GM12878 (cell line): Measurements from ENCODE around the gene GRK5. TPM values are rescaled to one million over a fixed set of nuclear protein-coding genes. Genes with fewer than 3 reads are reported as not detected.

Source experiments
- ATAC-seq: fragments of 200-7000 bp; cut with Tn5 transposase; 3 replicates; pipeline ENCODE4 v1.9.1; 2020; ENCODE audit warnings: mild to moderate bottlenecking, moderate library complexity
- BruUV-seq: library from RNA; stranded (reverse); fragments of 400-500 nt; replicated peaks from 2 replicates; lab custom pipeline; 2021; lab: Mats Ljungman, UMichigan
- CTCF ChIA-PET: fragments of 300-600 bp; sonication (Branson Sonifier 250); formaldehyde crosslinking; extraction: SDS; loops from one replicate; lab custom pipeline; 2021; ENCODE audit warnings: inconsistent platforms; lab: Yijun Ruan, JAX
- POLR2A ChIA-PET: fragments of 350-600 bp; formaldehyde crosslinking; extraction: SDS; loops from one replicate; lab custom pipeline; 2021; ENCODE audit warnings: inconsistent platforms; lab: Charles Lee
- RAD21 ChIA-PET: fragments of 300-600 bp; sonication (Branson Sonifier 250); formaldehyde crosslinking; loops from one replicate; lab custom pipeline; 2023; ENCODE audit warnings: antibody characterized with exemption; ENCODE audit not compliant: unreplicated experiment; lab: Charles Lee
- SMC1A ChIA-PET: fragments of 300-600 bp; sonication (Branson Sonifier 250); formaldehyde crosslinking; loops from one replicate; lab custom pipeline; 2023; ENCODE audit not compliant: unreplicated experiment, uncharacterized antibody; lab: Charles Lee
- DNase-seq: peaks from one replicate; pipeline ENCODE4 v3.0.0-alpha.2; 2011; ENCODE audit warnings: low read depth, low spot score
- FAIRE-seq: peaks from 3 replicates; lab custom pipeline; 2011; peaks lifted over from hg19 to GRCh38; lab: Jason Lieb, UNC
- H2AFZ ChIP-seq: 2 replicates; pipeline ENCODE4 v1.6.0; 2011; ENCODE audit warnings: low read depth, low read length, control low read depth; ENCODE audit not compliant: control insufficient read depth
- H3K27ac ChIP-seq: 2 replicates; pipeline ENCODE4 v1.5.1; 2011; ENCODE audit warnings: control low read depth; ENCODE audit not compliant: control insufficient read depth, insufficient read depth
- H3K27me3 ChIP-seq, 2 experiments: replicated peaks in 1 of 2; 2 replicates each; pipeline versions ENCODE4 v1.6.0 to v1.6.1; 2011; ENCODE audit warnings: low read length in 1 of 2; ENCODE audit not compliant: control insufficient read depth in 2 of 2, insufficient read depth in 2 of 2
- H3K36me3 ChIP-seq, 2 experiments: 2 replicates each; pipeline ENCODE4 v1.5.1; 2011; ENCODE audit warnings: low read length in 1 of 2; ENCODE audit not compliant: control insufficient read depth in 2 of 2, insufficient read depth in 2 of 2
- H3K4me1 ChIP-seq: 2 replicates; pipeline ENCODE4 v1.6.1; 2011; ENCODE audit warnings: mild to moderate bottlenecking, low read length, moderate library complexity, mixed read lengths; ENCODE audit not compliant: control insufficient read depth, insufficient read depth
- H3K4me2 ChIP-seq: 2 replicates; pipeline ENCODE4 v1.6.0; 2011; ENCODE audit warnings: control low read depth; ENCODE audit not compliant: control insufficient read depth, insufficient read depth
- H3K4me3 ChIP-seq: fragments of 200-600 bp; sonication (generic); 2 replicates; pipeline ENCODE4 v1.5.1; 2016
- H3K79me2 ChIP-seq: 2 replicates; pipeline ENCODE4 v1.6.0; 2011; ENCODE audit warnings: low read length; ENCODE audit not compliant: control insufficient read depth, insufficient read depth
- H3K9ac ChIP-seq: 2 replicates; pipeline ENCODE4 v1.8.0; 2011; ENCODE audit warnings: low read length, control low read depth, mixed read lengths; ENCODE audit not compliant: control insufficient read depth, insufficient read depth
- H3K9me3 ChIP-seq: replicated peaks from 3 replicates; pipeline ENCODE4 v1.5.1; 2011; ENCODE audit warnings: mild to moderate bottlenecking, low read length; ENCODE audit not compliant: control insufficient read depth, insufficient read depth
- H4K20me1 ChIP-seq: 2 replicates; pipeline ENCODE4 v1.6.0; 2011; ENCODE audit not compliant: control insufficient read depth, insufficient read depth
- ASH2L ChIP-seq: fragments of 300-600, 200-600 bp; sonication (generic); IDR thresholded peaks from 2 replicates; pipeline ENCODE4 v1.6.1; 2017; ENCODE audit warnings: low read depth, mild to moderate bottlenecking, borderline replicate concordance
- EED ChIP-seq: sonication (generic); IDR thresholded peaks from 2 replicates; pipeline ENCODE4 v1.6.1; 2016; ENCODE audit warnings: antibody characterized with exemption, low read depth
- JUNB ChIP-seq: IDR thresholded peaks from 2 replicates; pipeline ENCODE4 v1.6.1; 2016; ENCODE audit warnings: antibody characterized with exemption, mild to moderate bottlenecking
- MTA2 ChIP-seq: fragments of 450-650 bp; IDR thresholded peaks from 2 replicates; pipeline ENCODE4 v1.6.1; 2016; ENCODE audit warnings: low read depth, mild to moderate bottlenecking, moderate library complexity
- NFIC ChIP-seq: IDR thresholded peaks from 2 replicates; pipeline ENCODE4 v1.6.1; 2012; ENCODE audit warnings: low read depth, mild to moderate bottlenecking, inconsistent platforms, low read length, moderate library complexity
- NR2F1 ChIP-seq: fragments of 450-650 bp; conservative IDR thresholded peaks from 2 replicates; pipeline ENCODE4 v1.6.1; 2017; ENCODE audit warnings: mild to moderate bottlenecking
- RUNX3 ChIP-seq: IDR thresholded peaks from 2 replicates; pipeline ENCODE4 v1.6.1; 2012; ENCODE audit warnings: low read length, inconsistent platforms
- SREBF2 ChIP-seq: IDR thresholded peaks from 2 replicates; pipeline ENCODE4 v1.6.1; 2012; ENCODE audit warnings: mild to moderate bottlenecking, low read length
- SUZ12 ChIP-seq: fragments of 200-600 bp; sonication (generic); IDR thresholded peaks from one replicate; pipeline ENCODE4 v1.6.1; 2018; ENCODE audit warnings: antibody characterized with exemption, mild to moderate bottlenecking; ENCODE audit not compliant: unreplicated experiment
- WRNIP1 ChIP-seq: IDR thresholded peaks from 2 replicates; pipeline ENCODE4 v1.6.1; 2011; ENCODE audit warnings: low read depth, low read length, improper control_type of control experiment, borderline replicate concordance
- ZBED1 ChIP-seq: IDR thresholded peaks from 2 replicates; pipeline ENCODE4 v1.6.1; 2016; ENCODE audit warnings: borderline replicate concordance
- ZNF24 ChIP-seq: fragments of 450-650 bp; IDR thresholded peaks from 2 replicates; pipeline ENCODE4 v1.6.1; 2017; ENCODE audit warnings: antibody characterized with exemption, mild to moderate bottlenecking
- WGBS: methylation state at CpG from one replicate; pipeline ENCODE4 v1.1.6; 2016; ENCODE audit warnings: low lambda C conversion rate; ENCODE audit not compliant: insufficient replicate concordance, insufficient coverage; ENCODE audit errors: missing lambda C conversion rate; 5-methylcytosine and 5-hydroxymethylcytosine counted together
- in situ Hi-C: fragments of 300-500 bp; cut with MboI; formaldehyde crosslinking; loops from 9 replicates; pipeline ENCODE4 v1.14.3; 2018; ENCODE audit warnings: mixed read lengths
- intact Hi-C: fragments of 100-400 bp; cut with micrococcal nuclease; formaldehyde crosslinking; loops from one replicate; pipeline ENCODE4 v1.14.2; 2022; ENCODE audit not compliant: unreplicated experiment
- polyA plus RNA-seq, 11 experiments: library from polyadenylated mRNA; depleted of rRNA in 4 of 11; unstranded in 6 of 11; stranded (reverse) in 5 of 11; fragments of >200 nt; fragmentation: Nextera tagmentation in 4 of 11; fragmentation: Illumina TruSeq in 1 of 11; extraction: Ambion mirVana in 4 of 11; extraction: Trizol in 1 of 11; gene quantifications; 1 replicate in 1 of 11; 2 replicates in 10 of 11; pipeline versions ENCODE4 v1.2.1 to v1.2.3, GENCODE V29; 2011 to 2016; ENCODE audit warnings: inconsistent platforms in 2 of 11, missing spikeins in 2 of 11, low read depth in 1 of 11
- total RNA-seq, 4 experiments: library from RNA; depleted of rRNA in 3 of 4; stranded (reverse); fragments of >200 nt in 3 of 4; fragmentation: Illumina TruSeq in 1 of 4; extraction: Trizol in 1 of 4; gene quantifications; 2 replicates each; pipeline versions ENCODE4 v1.2.1 to v1.2.3, GENCODE V29; 2013 to 2021
- TF ChIP-seq, protein P1 (sequence below): IDR thresholded peaks from 2 replicates; pipeline ENCODE4 v1.6.1; 2011; ENCODE audit warnings: borderline replicate concordance, low read depth, mild to moderate bottlenecking, moderate library complexity, low read length; ENCODE audit not compliant: insufficient read depth, poor library complexity, severe bottlenecking
- TF ChIP-seq, protein P2 (sequence below): IDR thresholded peaks from 2 replicates; pipeline ENCODE4 v1.6.1; 2012; ENCODE audit warnings: low read length, inconsistent platforms

GRK5 gene
- total and polyA plus RNA-seq, 10 of the 15 experiments (the other 5 are each of a cell fraction or from before 2014, with no cell fraction given): 0.11 to 22.1 (median 10.0) TPM

GRCh38 chr10:119174109-119174508 is 33.3 kb upstream of the GRK5 start:
- no peak for DNase-seq
- ChIA-PET SMC1A (no interaction called here), RAD21 (no interaction called here), POLR2A (interaction anchor here (0.5 to 1.3 kb wide), 2 partner anchors 9 to 35 kb away, joined by 5 to 8 read pairs; no protein-coding TSS in a partner anchor), CTCF (no interaction called here)
- no TSS peak for BruUV-seq
- Histone ChIP-seq H3K79me2 (peaks cover 32% of the 10 kb centered on the region), H3K4me3 (no peak overlapping the region), H4K20me1 (no peaks in the 10 kb centered on the region), H3K4me2 (no peak overlapping the region), H3K9ac (no peak overlapping the region), H3K27ac (no peak overlapping the region), H3K27me3 (no peaks in the 10 kb centered on the region), H3K9me3 (no peaks in the 10 kb centered on the region), H3K36me3 (peaks cover 7 to 42% of the 10 kb centered on the region in 2 experiments), H2AFZ (no peak overlapping the region), H3K4me1 (peaks cover 13% of the 10 kb centered on the region)
- intact Hi-C loops: no loop called here
- 100% methylated on average over 2 of the region's 2 CpGs for WGBS
- in situ Hi-C loops: no loop called here
- no peak for ATAC-seq
- TF ChIP-seq ASH2L (no peak), NR2F1 (no peak), MTA2 (no peak), SREBF2 (no peak), ZNF24 (no peak)
- FAIRE-seq: no peak

DNA sequence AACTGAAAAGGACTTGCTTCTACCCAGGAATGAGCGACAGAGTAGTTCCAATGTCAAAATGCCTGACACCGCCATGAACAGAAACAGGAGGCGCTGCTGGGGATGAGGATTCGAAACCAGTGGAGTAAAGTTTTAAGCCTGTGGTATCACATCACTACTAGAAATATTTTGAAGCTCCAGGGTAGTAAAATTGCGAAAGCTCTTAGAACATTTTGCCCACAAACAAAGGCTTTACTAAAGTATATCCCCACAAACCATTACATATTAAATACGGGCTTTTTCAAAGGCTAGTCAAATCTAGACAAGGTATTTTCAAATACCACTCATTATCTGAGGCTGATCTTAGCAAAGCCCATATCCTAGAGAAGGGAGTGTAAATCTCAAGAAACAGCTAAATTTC is 31.2 kb upstream of the GRK5 start:
- WGBS: 12% methylated on average over 6 of the region's 6 CpGs
- Histone ChIP-seq H3K27ac (no peak overlapping the region), H3K4me2 (peak overlapping the region; percentile 78), H2AFZ (no peak overlapping the region), H3K4me3 (no peak overlapping the region), H3K9me3 (no peaks in the 10 kb centered on the region), H3K27me3 (no peaks in the 10 kb centered on the region), H3K36me3 (peaks cover 7 to 31% of the 10 kb centered on the region in 2 experiments), H3K9ac (peak overlapping the region; percentile 15; the same call in 1 of the 2 replicates), H3K4me1 (peaks cover 14% of the 10 kb centered on the region), H4K20me1 (no peaks in the 10 kb centered on the region), H3K79me2 (peaks cover 32% of the 10 kb centered on the region)
- TF ChIP-seq WRNIP1 (no peak), SUZ12 (no peak), EED (peak; percentile 45), ZBED1 (peak; percentile 37; the same call in 1 of the 2 replicates), RUNX3 (peak; percentile 60), NFIC (peak; percentile 66), JUNB (peak; percentile 85)
- TF ChIP-seq, protein P1, sequence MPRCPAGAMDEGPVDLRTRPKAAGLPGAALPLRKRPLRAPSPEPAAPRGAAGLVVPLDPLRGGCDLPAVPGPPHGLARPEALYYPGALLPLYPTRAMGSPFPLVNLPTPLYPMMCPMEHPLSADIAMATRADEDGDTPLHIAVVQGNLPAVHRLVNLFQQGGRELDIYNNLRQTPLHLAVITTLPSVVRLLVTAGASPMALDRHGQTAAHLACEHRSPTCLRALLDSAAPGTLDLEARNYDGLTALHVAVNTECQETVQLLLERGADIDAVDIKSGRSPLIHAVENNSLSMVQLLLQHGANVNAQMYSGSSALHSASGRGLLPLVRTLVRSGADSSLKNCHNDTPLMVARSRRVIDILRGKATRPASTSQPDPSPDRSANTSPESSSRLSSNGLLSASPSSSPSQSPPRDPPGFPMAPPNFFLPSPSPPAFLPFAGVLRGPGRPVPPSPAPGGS: peak; percentile 19
- TF ChIP-seq, protein P2, sequence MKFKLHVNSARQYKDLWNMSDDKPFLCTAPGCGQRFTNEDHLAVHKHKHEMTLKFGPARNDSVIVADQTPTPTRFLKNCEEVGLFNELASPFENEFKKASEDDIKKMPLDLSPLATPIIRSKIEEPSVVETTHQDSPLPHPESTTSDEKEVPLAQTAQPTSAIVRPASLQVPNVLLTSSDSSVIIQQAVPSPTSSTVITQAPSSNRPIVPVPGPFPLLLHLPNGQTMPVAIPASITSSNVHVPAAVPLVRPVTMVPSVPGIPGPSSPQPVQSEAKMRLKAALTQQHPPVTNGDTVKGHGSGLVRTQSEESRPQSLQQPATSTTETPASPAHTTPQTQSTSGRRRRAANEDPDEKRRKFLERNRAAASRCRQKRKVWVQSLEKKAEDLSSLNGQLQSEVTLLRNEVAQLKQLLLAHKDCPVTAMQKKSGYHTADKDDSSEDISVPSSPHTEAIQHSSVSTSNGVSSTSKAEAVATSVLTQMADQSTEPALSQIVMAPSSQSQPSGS: 0 out of 2 replicates have a peak, but pooled peaks have one; percentile 20
- CTCF ChIA-PET: interaction anchor here (0.9 to 2.4 kb wide), 10 partner anchors 8 to 117 kb away, joined by 3 to 10 read pairs (median 3); partner anchors contain the start of gene GRK5
- intact Hi-C loops: loop anchor here (2.0 kb wide), 1 partner anchor 95 kb away; the partner anchor contains the start of gene EIF3A
- no TSS peak for BruUV-seq
- in situ Hi-C loops: loop anchor here (25.0 kb wide), 1 partner anchor 614 kb away; no protein-coding TSS in a partner anchor
- SMC1A ChIA-PET: interaction anchor here (0.7 to 2.1 kb wide), 9 partner anchors 8 to 145 kb away, joined by 3 to 9 read pairs (median 5); no protein-coding TSS in a partner anchor
- FAIRE-seq (no peak), DNase-seq (no peak), ATAC-seq (peak; percentile 16)
- RAD21 ChIA-PET: interaction anchor here (0.6 to 1.6 kb wide), 4 partner anchors 12 to 205 kb away, joined by 3 to 7 read pairs (median 4); no protein-coding TSS in a partner anchor
- POLR2A ChIA-PET: interaction anchor here (0.6 kb wide), 1 partner anchor 368 kb away, joined by 4 read pairs; no protein-coding TSS in a partner anchor
